Body of pancreas (tissue), 4 donors: ENCODE data around the gene NMS.

Source experiments
- CTCF ChIP-seq, 7 experiments: fragments of 450-650 bp in 4 of 7; fragments of 200-600 bp in 3 of 7; sonication (generic) in 3 of 7; IDR thresholded peaks; one replicate each; pipeline ENCODE4 v1.5.1; 2016 to 2019; ENCODE audit warnings: antibody characterized with exemption in 7 of 7
- POLR2A ChIP-seq, 3 donors: fragments of 450-650 bp; IDR thresholded peaks; one replicate each; pipeline ENCODE4 v1.6.1; 2016; ENCODE audit warnings: antibody characterized with exemption in 3 of 3, mild to moderate bottlenecking in 2 of 3

DNA sequence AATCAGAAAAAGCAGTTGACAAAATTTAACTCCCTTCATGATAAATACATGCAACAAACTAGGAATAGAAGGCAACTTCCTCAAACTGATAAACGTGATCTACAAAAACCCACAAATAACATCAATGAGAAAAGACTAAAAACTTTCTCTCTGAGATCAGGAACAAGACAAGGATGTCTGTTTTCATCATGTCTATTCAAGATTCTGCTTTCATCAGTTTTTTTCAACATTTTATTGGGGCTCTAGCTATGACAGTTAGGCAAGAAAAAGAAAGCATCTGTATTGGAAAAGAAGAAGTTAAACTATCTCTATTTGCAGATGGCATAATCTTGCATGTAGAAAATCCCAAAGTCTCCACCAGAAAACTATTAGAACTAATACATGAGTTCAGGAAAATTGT is 40.6 kb upstream of the NMS start:
- TF ChIP-seq CTCF (IDR thresholded peaks at IDR 0.05) (no peak), POLR2A (IDR thresholded peaks at IDR 0.05) (no peak)
